ENCODE results near the gene FKBP6.
"Not testable (repeated sequence)": the region's sequence is repeated elsewhere in the genome, so short reads cannot be mapped to it uniquely, and the experiment has no call there.

GRCh38 chr7:73301108-73301507, 26.9 kb upstream of the FKBP6 start:
- TF ChIP-seq CTCF (IDR thresholded peaks at IDR 0.05; ENCODE audit: insufficient read depth, low read depth, low read length); EZH2 (IDR thresholded peaks at IDR 0.05; ENCODE audit: insufficient read depth, low read length): not testable (repeated sequence)
